HEK293 (cell line): ENCODE measurements around the gene BORCS8.

Experiments used
- YY1 ChIP-seq: fragments of 450-650 bp; formaldehyde crosslinking; IDR thresholded peaks from 2 replicates; pipeline ENCODE4 v1.5.1; 2018; ENCODE audit warnings: missing biosample characterization, missing genetic modification characterization
- ZFP41 ChIP-seq: fragments of 450-650 bp; formaldehyde crosslinking; IDR thresholded peaks from 2 replicates; pipeline ENCODE4 v1.5.1; 2016; ENCODE audit warnings: missing biosample characterization, missing genetic modification characterization, borderline replicate concordance
- ZNF19 ChIP-seq: fragments of 450-650 bp; formaldehyde crosslinking; IDR thresholded peaks from 2 replicates; pipeline ENCODE4; 2016; ENCODE audit warnings: missing biosample characterization, missing genetic modification characterization, low read depth
- ZNF24 ChIP-seq: fragments of 450-650 bp; formaldehyde crosslinking; IDR thresholded peaks from 2 replicates; pipeline ENCODE4 v1.5.1; 2016; ENCODE audit warnings: missing biosample characterization, missing genetic modification characterization
- ZNF274 ChIP-seq, 2 experiments: fragments of 200-500 bp in 1 of 2; fragments of 450-650 bp in 1 of 2; sonication (Bioruptor generic) in 1 of 2; formaldehyde crosslinking in 1 of 2; IDR thresholded peaks; 2 replicates each; pipeline versions ENCODE4 v1.5.1 to v1.6.1; 2014 to 2016; ENCODE audit warnings: borderline replicate concordance in 1 of 2, inconsistent platforms in 1 of 2, low read length in 1 of 2, missing biosample characterization in 1 of 2, missing genetic modification characterization in 1 of 2
- ZNF416 ChIP-seq: fragments of 450-650 bp; formaldehyde crosslinking; IDR thresholded peaks from 2 replicates; pipeline ENCODE4 v1.5.1; 2016; ENCODE audit warnings: missing biosample characterization, missing genetic modification characterization
- ZNF426 ChIP-seq: fragments of 450-650 bp; formaldehyde crosslinking; IDR thresholded peaks from 2 replicates; pipeline ENCODE4 v1.5.1; 2017; ENCODE audit warnings: missing biosample characterization, missing genetic modification characterization, mild to moderate bottlenecking, inconsistent platforms, moderate library complexity
- ZNF600 ChIP-seq: fragments of 450-650 bp; formaldehyde crosslinking; IDR thresholded peaks from 2 replicates; pipeline ENCODE4 v1.5.1; 2016; ENCODE audit warnings: missing biosample characterization, missing genetic modification characterization
- TF ChIP-seq, protein P1 (sequence below): fragments of 450-650 bp; formaldehyde crosslinking; IDR thresholded peaks from 2 replicates; pipeline ENCODE4 v1.5.1; 2016; ENCODE audit warnings: missing biosample characterization, missing genetic modification characterization
- TF ChIP-seq, protein P2 (sequence below): fragments of 450-650 bp; formaldehyde crosslinking; IDR thresholded peaks from 2 replicates; pipeline ENCODE4 v1.5.1; 2016; ENCODE audit warnings: missing biosample characterization, missing genetic modification characterization

DNA sequence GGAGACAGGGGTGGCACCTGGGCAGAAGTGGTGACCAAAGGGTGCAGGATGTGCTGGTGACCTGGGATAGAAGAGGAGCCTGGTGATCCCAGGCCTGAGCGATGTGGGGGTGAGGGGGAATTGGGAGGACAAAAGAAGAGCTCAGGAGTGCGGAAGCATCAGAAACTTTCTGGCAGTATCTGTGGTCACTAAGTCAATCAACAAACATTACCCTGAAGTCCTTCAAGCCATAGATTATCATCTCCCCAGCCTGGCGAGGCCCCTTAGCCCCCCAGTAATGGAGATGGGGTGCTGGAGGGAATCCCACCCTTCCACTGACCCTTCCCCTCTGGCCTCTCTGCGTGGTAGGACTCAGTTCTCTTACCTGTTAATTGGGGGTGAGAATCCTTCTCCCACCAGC, 32.4 kb downstream of the BORCS8 start:
- TF ChIP-seq ZNF274 (IDR thresholded peaks at IDR 0.05; ENCODE audit: low read length) (no peak), ZNF274 (tag by site-specific recombination; IDR thresholded peaks at IDR 0.05; ENCODE audit: borderline replicate concordance) (no peak), ZNF600 (tag by site-specific recombination) (no peak), ZFP41 (tag by site-specific recombination) (no peak), ZNF24 (no peak), ZNF416 (no peak), ZNF426 (no peak), YY1 (tag by site-specific recombination) (no peak), ZNF19 (no peak)
- TF ChIP-seq, protein P1, sequence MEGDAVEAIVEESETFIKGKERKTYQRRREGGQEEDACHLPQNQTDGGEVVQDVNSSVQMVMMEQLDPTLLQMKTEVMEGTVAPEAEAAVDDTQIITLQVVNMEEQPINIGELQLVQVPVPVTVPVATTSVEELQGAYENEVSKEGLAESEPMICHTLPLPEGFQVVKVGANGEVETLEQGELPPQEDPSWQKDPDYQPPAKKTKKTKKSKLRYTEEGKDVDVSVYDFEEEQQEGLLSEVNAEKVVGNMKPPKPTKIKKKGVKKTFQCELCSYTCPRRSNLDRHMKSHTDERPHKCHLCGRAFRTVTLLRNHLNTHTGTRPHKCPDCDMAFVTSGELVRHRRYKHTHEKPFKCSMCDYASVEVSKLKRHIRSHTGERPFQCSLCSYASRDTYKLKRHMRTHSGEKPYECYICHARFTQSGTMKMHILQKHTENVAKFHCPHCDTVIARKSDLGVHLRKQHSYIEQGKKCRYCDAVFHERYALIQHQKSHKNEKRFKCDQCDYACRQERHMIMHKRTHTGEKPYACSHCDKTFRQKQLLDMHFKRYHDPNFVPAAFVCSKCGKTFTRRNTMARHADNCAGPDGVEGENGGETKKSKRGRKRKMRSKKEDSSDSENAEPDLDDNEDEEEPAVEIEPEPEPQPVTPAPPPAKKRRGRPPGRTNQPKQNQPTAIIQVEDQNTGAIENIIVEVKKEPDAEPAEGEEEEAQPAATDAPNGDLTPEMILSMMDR (tag by site-specific recombination) = no peak
- TF ChIP-seq, protein P2, sequence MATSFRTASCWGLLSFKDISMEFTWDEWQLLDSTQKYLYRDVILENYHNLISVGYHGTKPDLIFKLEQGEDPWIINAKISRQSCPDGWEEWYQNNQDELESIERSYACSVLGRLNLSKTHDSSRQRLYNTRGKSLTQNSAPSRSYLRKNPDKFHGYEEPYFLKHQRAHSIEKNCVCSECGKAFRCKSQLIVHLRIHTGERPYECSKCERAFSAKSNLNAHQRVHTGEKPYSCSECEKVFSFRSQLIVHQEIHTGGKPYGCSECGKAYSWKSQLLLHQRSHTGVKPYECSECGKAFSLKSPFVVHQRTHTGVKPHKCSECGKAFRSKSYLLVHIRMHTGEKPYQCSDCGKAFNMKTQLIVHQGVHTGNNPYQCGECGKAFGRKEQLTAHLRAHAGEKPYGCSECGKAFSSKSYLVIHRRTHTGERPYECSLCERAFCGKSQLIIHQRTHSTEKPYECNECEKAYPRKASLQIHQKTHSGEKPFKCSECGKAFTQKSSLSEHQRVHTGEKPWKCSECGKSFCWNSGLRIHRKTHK = no peak
